ENCODE data around the gene HCST. TPM values are rescaled to one million over a fixed set of nuclear protein-coding genes. Genes with fewer than 3 reads are reported as not detected.

HCST gene
- total RNA-seq, 4 donors from 2014 or later = 2.9 to 72.6 (median 4.7) TPM; not detected in 1

GRCh38 chr19:35869327-35870123 lies 32.8 kb upstream of the HCST start:
- TF ChIP-seq CTCF (IDR thresholded peaks at IDR 0.05; ENCODE audit: low read depth) = no peak

- TF ChIP-seq CTCF (IDR thresholded peaks at IDR 0.05; ENCODE audit: low read depth) = no peak
Observed at GRCh38 chr19:35870798-35871197, 31.5 kb upstream of the HCST start.

GRCh38 chr19:35871611-35872010 lies 30.7 kb upstream of the HCST start:
- no peak for TF ChIP-seq CTCF (IDR thresholded peaks at IDR 0.05; ENCODE audit: low read depth)

- no peak for TF ChIP-seq CTCF (IDR thresholded peaks at IDR 0.05; ENCODE audit: low read depth)
Observed at GRCh38 chr19:35872180-35872579, 30.1 kb upstream of the HCST start.

GRCh38 chr19:35874392-35874930 lies 27.9 kb upstream of the HCST start:
- TF ChIP-seq CTCF (IDR thresholded peaks at IDR 0.05; ENCODE audit: low read depth) = no peak

GRCh38 chr19:35879068-35879467 lies 23.3 kb upstream of the HCST start:
- TF ChIP-seq CTCF (IDR thresholded peaks at IDR 0.05; ENCODE audit: low read depth) = no peak

GRCh38 chr19:35879770-35880317 lies 22.5 kb upstream of the HCST start:
- TF ChIP-seq CTCF (IDR thresholded peaks at IDR 0.05; ENCODE audit: low read depth) = no peak
